GM23338 (cell line): Measurements from ENCODE around the gene WDR53. TPM values are rescaled to one million over a fixed set of nuclear protein-coding genes. Genes with fewer than 3 reads are reported as not detected.
A peak's percentile ranks its signal among the peaks of the same experiment; 100 is the strongest.

Experiments
- ATAC-seq: fragments of 200-7000 bp; cut with Tn5 transposase; 3 replicates; pipeline ENCODE4 v1.9.1; 2020
- DNase-seq: peaks from one replicate; pipeline ENCODE4 v3.0.0-alpha.2; 2015; ENCODE audit warnings: low spot score
- H2AFZ ChIP-seq: fragments of 200-600 bp; sonication (generic); 2 replicates; pipeline ENCODE4 v1.8.0; 2016; ENCODE audit warnings: antibody characterized with exemption, mild to moderate bottlenecking, moderate library complexity
- H3F3A ChIP-seq: fragments of 200-600 bp; sonication (generic); replicated peaks from 2 replicates; pipeline ENCODE4 v1.8.0; 2017; ENCODE audit warnings: antibody characterized with exemption, mixed run types, low read depth
- H3K27ac ChIP-seq: fragments of 200-600 bp; sonication (generic); 2 replicates; pipeline ENCODE4 v1.6.1; 2016; ENCODE audit warnings: low read depth
- H3K27me3 ChIP-seq: fragments of 200-600 bp; sonication (generic); 2 replicates; pipeline ENCODE4 v1.8.0; 2016; ENCODE audit warnings: mild to moderate bottlenecking, mixed run types, moderate library complexity; ENCODE audit not compliant: insufficient read depth
- H3K36me3 ChIP-seq: fragments of 200-600 bp; sonication (generic); 2 replicates; pipeline ENCODE4 v1.8.0; 2016; ENCODE audit warnings: mild to moderate bottlenecking; ENCODE audit not compliant: insufficient read depth
- H3K4me1 ChIP-seq: fragments of 200-600 bp; sonication (generic); 2 replicates; pipeline ENCODE4 v1.8.0; 2016; ENCODE audit warnings: mild to moderate bottlenecking, moderate library complexity; ENCODE audit not compliant: insufficient read depth
- H3K4me2 ChIP-seq: fragments of 200-600 bp; sonication (generic); 2 replicates; pipeline ENCODE4 v1.7.1; 2017; ENCODE audit warnings: mixed run types
- H3K4me3 ChIP-seq: fragments of 200-600 bp; sonication (generic); 2 replicates; pipeline ENCODE4 v1.6.1; 2016; ENCODE audit warnings: mixed run types
- H3K79me2 ChIP-seq: fragments of 200-600 bp; sonication (generic); replicated peaks from 2 replicates; pipeline ENCODE4 v1.8.0; 2017; ENCODE audit warnings: mild to moderate bottlenecking; ENCODE audit not compliant: insufficient read depth
- H3K9me2 ChIP-seq: fragments of 200-600 bp; sonication (generic); 2 replicates; pipeline ENCODE4 v1.8.0; 2017; ENCODE audit not compliant: insufficient read depth
- H4K20me1 ChIP-seq: fragments of 200-600 bp; sonication (generic); replicated peaks from 2 replicates; pipeline ENCODE4 v1.8.0; 2017; ENCODE audit warnings: mild to moderate bottlenecking; ENCODE audit not compliant: insufficient read depth
- H3K27ac Mint-ChIP-seq: 2 replicates; pipeline ENCODE4 v1.8.0; 2020; ENCODE audit warnings: inconsistent platforms, mild to moderate bottlenecking, moderate library complexity, mixed read lengths
- H3K27me3 Mint-ChIP-seq: 3 replicates; pipeline ENCODE4 v1.8.0; 2022; ENCODE audit warnings: low read depth, mild to moderate bottlenecking, moderate library complexity, mixed read lengths, inconsistent platforms; ENCODE audit not compliant: insufficient read depth, poor library complexity
- H3K36me3 Mint-ChIP-seq: 3 replicates; pipeline ENCODE4 v1.8.0; 2021; ENCODE audit warnings: low read depth, mild to moderate bottlenecking, inconsistent platforms, moderate library complexity, mixed read lengths
- H3K4me1 Mint-ChIP-seq: 3 replicates; pipeline ENCODE4 v1.8.0; 2020; ENCODE audit warnings: mild to moderate bottlenecking, inconsistent platforms, mixed read lengths
- H3K4me3 Mint-ChIP-seq: 3 replicates; pipeline ENCODE4 v1.8.0; 2021; ENCODE audit warnings: moderate library complexity, mild to moderate bottlenecking, inconsistent platforms, mixed read lengths
- H3K9me3 Mint-ChIP-seq: 3 replicates; pipeline ENCODE4 v1.8.0; 2020; ENCODE audit warnings: moderate library complexity, mild to moderate bottlenecking, inconsistent platforms, mixed read lengths
- CREB1 ChIP-seq: fragments of 250-450 bp; sonication (Bioruptor Pico); IDR thresholded peaks from 2 replicates; pipeline ENCODE4 v1.5.0; 2020; ENCODE audit warnings: low read depth, mild to moderate bottlenecking, moderate library complexity
- ETS1 ChIP-seq: IDR thresholded peaks from 2 replicates; pipeline ENCODE4 v1.6.1; 2016; ENCODE audit warnings: antibody characterized with exemption
- EZH2 ChIP-seq: fragments of 200-600 bp; sonication (generic); IDR thresholded peaks from one replicate; pipeline ENCODE4 v1.8.0; 2017; ENCODE audit warnings: antibody characterized with exemption, mild to moderate bottlenecking, low read depth; ENCODE audit not compliant: unreplicated experiment
- NANOG ChIP-seq: IDR thresholded peaks from 2 replicates; pipeline ENCODE4 v1.6.1; 2016; ENCODE audit warnings: antibody characterized with exemption, borderline replicate concordance
- POLR2AphosphoS5 ChIP-seq: IDR thresholded peaks from 2 replicates; pipeline ENCODE4 v1.6.1; 2016; ENCODE audit warnings: antibody characterized with exemption, low read depth
- STAT1 ChIP-seq: IDR thresholded peaks from one replicate; pipeline ENCODE4 v1.6.1; 2016; ENCODE audit warnings: antibody characterized with exemption; ENCODE audit not compliant: unreplicated experiment
- ZNF114 ChIP-seq: fragments of 250-450 bp; sonication (Bioruptor Pico); IDR thresholded peaks from 2 replicates; pipeline ENCODE4 v1.5.0; 2020; ENCODE audit warnings: mild to moderate bottlenecking, moderate library complexity
- ZNF331 ChIP-seq: fragments of 250-450 bp; sonication (Bioruptor Pico); IDR thresholded peaks from 2 replicates; pipeline ENCODE4 v1.5.0; 2020; ENCODE audit warnings: low read depth, mild to moderate bottlenecking, moderate library complexity
- polyA plus RNA-seq: library from polyadenylated mRNA; unstranded; fragments of >200 nt; fragmentation: Nextera tagmentation; extraction: Ambion mirVana; gene quantifications from 2 replicates; pipeline ENCODE4 v1.2.1, GENCODE V29; 2016
- total RNA-seq: library from RNA; depleted of rRNA; stranded (reverse); fragments of >200 nt; shearing (Covaris generic); gene quantifications from 2 replicates; pipeline ENCODE4 v1.2.3, GENCODE V29; 2014
- TF ChIP-seq, protein P1 (sequence below): IDR thresholded peaks from one replicate; pipeline ENCODE4 v1.6.1; 2018; ENCODE audit warnings: antibody characterized with exemption; ENCODE audit not compliant: unreplicated experiment
- TF ChIP-seq, protein P2 (sequence below), 2 experiments: fragments of 200-600 bp in 1 of 2; sonication (generic) in 1 of 2; conservative IDR thresholded peaks; 2 replicates each; pipeline versions ENCODE4 v1.5.1 to v1.6.1; 2016 to 2017; ENCODE audit warnings: antibody characterized with exemption in 2 of 2, low read depth in 2 of 2, mild to moderate bottlenecking in 2 of 2, moderate library complexity in 1 of 2
- TF ChIP-seq, protein P3 (sequence below): fragments of 250-450 bp; sonication (Bioruptor Pico); IDR thresholded peaks from 2 replicates; pipeline ENCODE4 v1.5.0; 2020; ENCODE audit warnings: mild to moderate bottlenecking, moderate library complexity

The WDR53 gene
- total and polyA plus RNA-seq, 2 experiments from 2014 or later: 6.8 to 29.7 TPM

DNA sequence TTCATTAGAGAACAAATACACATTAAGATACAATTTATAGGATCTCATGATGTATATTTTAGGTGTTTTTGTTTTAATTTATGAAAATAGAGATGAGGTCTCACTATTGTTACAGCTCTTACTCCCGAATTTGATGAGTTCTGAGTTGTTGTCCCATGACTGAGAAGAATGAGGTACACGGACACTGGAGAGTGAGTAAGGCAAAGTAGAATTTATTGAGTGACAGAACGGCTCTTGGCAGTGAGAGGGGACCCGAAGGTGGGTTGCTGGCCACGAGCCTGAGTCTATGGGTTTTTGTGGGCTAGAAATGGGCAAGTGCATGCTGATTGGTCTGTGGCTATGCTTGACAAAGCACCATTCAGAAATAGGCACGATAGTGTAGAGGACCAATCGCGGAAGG lies 61.7 kb downstream of the WDR53 start:
- H3K79me2 ChIP-seq: peaks cover 16% of the 10 kb centered on the region
- H3K27me3 ChIP-seq: no peaks in the 10 kb centered on the region
- H3K27ac ChIP-seq: no peak overlapping the region
- H3K9me2 ChIP-seq: no peaks in the 10 kb centered on the region
- no peaks in the 10 kb centered on the region for H3K4me1 ChIP-seq
- Mint-ChIP-seq H3K27me3 (peaks cover 8% of the 10 kb centered on the region), H3K4me1 (no peaks in the 10 kb centered on the region; the same call in 2 of the 3 replicates), H3K27ac (no peak overlapping the region), H3K36me3 (peaks cover 14% of the 10 kb centered on the region), H3K9me3 (peaks cover 34% of the 10 kb centered on the region), H3K4me3 (no peak overlapping the region)
- H3K4me3 ChIP-seq: no peak overlapping the region
- no peak for ATAC-seq
- no peak for TF ChIP-seq POLR2AphosphoS5
- TF ChIP-seq, protein P1, sequence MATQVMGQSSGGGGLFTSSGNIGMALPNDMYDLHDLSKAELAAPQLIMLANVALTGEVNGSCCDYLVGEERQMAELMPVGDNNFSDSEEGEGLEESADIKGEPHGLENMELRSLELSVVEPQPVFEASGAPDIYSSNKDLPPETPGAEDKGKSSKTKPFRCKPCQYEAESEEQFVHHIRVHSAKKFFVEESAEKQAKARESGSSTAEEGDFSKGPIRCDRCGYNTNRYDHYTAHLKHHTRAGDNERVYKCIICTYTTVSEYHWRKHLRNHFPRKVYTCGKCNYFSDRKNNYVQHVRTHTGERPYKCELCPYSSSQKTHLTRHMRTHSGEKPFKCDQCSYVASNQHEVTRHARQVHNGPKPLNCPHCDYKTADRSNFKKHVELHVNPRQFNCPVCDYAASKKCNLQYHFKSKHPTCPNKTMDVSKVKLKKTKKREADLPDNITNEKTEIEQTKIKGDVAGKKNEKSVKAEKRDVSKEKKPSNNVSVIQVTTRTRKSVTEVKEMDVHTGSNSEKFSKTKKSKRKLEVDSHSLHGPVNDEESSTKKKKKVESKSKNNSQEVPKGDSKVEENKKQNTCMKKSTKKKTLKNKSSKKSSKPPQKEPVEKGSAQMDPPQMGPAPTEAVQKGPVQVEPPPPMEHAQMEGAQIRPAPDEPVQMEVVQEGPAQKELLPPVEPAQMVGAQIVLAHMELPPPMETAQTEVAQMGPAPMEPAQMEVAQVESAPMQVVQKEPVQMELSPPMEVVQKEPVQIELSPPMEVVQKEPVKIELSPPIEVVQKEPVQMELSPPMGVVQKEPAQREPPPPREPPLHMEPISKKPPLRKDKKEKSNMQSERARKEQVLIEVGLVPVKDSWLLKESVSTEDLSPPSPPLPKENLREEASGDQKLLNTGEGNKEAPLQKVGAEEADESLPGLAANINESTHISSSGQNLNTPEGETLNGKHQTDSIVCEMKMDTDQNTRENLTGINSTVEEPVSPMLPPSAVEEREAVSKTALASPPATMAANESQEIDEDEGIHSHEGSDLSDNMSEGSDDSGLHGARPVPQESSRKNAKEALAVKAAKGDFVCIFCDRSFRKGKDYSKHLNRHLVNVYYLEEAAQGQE: no peak
- no peak for TF ChIP-seq EZH2
- TF ChIP-seq STAT1: no peak
- TF ChIP-seq ZNF114 (CRISPR knock-in tag): no peak
- no peak for TF ChIP-seq ZNF331
- TF ChIP-seq, protein P2, sequence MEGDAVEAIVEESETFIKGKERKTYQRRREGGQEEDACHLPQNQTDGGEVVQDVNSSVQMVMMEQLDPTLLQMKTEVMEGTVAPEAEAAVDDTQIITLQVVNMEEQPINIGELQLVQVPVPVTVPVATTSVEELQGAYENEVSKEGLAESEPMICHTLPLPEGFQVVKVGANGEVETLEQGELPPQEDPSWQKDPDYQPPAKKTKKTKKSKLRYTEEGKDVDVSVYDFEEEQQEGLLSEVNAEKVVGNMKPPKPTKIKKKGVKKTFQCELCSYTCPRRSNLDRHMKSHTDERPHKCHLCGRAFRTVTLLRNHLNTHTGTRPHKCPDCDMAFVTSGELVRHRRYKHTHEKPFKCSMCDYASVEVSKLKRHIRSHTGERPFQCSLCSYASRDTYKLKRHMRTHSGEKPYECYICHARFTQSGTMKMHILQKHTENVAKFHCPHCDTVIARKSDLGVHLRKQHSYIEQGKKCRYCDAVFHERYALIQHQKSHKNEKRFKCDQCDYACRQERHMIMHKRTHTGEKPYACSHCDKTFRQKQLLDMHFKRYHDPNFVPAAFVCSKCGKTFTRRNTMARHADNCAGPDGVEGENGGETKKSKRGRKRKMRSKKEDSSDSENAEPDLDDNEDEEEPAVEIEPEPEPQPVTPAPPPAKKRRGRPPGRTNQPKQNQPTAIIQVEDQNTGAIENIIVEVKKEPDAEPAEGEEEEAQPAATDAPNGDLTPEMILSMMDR (conservative IDR thresholded peaks at IDR 0.05; ENCODE audit: low read depth in 2 of 2): no peak
- no peak for TF ChIP-seq NANOG
- TF ChIP-seq CREB1: no peak
- TF ChIP-seq ETS1: no peak
- TF ChIP-seq, protein P3, sequence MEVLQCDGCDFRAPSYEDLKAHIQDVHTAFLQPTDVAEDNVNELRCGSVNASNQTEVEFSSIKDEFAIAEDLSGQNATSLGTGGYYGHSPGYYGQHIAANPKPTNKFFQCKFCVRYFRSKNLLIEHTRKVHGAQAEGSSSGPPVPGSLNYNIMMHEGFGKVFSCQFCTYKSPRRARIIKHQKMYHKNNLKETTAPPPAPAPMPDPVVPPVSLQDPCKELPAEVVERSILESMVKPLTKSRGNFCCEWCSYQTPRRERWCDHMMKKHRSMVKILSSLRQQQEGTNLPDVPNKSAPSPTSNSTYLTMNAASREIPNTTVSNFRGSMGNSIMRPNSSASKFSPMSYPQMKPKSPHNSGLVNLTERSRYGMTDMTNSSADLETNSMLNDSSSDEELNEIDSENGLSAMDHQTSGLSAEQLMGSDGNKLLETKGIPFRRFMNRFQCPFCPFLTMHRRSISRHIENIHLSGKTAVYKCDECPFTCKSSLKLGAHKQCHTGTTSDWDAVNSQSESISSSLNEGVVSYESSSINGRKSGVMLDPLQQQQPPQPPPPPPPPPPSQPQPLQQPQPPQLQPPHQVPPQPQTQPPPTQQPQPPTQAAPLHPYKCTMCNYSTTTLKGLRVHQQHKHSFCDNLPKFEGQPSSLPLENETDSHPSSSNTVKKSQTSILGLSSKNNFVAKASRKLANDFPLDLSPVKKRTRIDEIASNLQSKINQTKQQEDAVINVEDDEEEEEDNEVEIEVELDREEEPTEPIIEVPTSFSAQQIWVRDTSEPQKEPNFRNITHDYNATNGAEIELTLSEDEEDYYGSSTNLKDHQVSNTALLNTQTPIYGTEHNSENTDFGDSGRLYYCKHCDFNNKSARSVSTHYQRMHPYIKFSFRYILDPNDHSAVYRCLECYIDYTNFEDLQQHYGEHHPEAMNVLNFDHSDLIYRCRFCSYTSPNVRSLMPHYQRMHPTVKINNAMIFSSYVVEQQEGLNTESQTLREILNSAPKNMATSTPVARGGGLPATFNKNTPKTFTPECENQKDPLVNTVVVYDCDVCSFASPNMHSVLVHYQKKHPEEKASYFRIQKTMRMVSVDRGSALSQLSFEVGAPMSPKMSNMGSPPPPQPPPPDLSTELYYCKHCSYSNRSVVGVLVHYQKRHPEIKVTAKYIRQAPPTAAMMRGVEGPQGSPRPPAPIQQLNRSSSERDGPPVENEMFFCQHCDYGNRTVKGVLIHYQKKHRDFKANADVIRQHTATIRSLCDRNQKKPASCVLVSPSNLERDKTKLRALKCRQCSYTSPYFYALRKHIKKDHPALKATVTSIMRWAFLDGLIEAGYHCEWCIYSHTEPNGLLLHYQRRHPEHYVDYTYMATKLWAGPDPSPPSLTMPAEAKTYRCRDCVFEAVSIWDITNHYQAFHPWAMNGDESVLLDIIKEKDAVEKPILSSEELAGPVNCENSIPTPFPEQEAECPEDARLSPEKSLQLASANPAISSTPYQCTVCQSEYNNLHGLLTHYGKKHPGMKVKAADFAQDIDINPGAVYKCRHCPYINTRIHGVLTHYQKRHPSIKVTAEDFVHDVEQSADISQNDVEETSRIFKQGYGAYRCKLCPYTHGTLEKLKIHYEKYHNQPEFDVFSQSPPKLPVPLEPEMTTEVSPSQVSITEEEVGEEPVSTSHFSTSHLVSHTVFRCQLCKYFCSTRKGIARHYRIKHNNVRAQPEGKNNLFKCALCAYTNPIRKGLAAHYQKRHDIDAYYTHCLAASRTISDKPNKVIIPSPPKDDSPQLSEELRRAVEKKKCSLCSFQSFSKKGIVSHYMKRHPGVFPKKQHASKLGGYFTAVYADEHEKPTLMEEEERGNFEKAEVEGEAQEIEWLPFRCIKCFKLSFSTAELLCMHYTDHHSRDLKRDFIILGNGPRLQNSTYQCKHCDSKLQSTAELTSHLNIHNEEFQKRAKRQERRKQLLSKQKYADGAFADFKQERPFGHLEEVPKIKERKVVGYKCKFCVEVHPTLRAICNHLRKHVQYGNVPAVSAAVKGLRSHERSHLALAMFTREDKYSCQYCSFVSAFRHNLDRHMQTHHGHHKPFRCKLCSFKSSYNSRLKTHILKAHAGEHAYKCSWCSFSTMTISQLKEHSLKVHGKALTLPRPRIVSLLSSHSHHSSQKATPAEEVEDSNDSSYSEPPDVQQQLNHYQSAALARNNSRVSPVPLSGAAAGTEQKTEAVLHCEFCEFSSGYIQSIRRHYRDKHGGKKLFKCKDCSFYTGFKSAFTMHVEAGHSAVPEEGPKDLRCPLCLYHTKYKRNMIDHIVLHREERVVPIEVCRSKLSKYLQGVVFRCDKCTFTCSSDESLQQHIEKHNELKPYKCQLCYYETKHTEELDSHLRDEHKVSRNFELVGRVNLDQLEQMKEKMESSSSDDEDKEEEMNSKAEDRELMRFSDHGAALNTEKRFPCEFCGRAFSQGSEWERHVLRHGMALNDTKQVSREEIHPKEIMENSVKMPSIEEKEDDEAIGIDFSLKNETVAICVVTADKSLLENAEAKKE (CRISPR knock-in tag): no peak
- DNase-seq: peak; percentile 43
- no peak overlapping the region for H3K4me2 ChIP-seq
- H2AFZ ChIP-seq: no peak overlapping the region
- no peaks in the 10 kb centered on the region for H3K36me3 ChIP-seq
- peaks cover 15% of the 10 kb centered on the region for H3F3A ChIP-seq
- H4K20me1 ChIP-seq: no peaks in the 10 kb centered on the region; the same call in 1 of the 2 replicates
